ENCODE data around the gene TPRG1.

TPRG1 gene

GRCh38 chr3:189238071-189238470, 66.3 kb downstream of the TPRG1 start:
- DNase-seq (ENCODE audit: low read depth, low spot score): no peak
- ChIA-PET CTCF (interaction anchor here (0.7 to 1.3 kb wide), 2 partner anchors 8 to 724 kb away, joined by 3 read pairs; no protein-coding TSS in a partner anchor), POLR2A (no interaction called here)
- H3K4me3 ChIP-seq (ENCODE audit: low read depth, low read length): no peak overlapping the region
- no peak for TF ChIP-seq CTCF (IDR thresholded peaks at IDR 0.05; ENCODE audit: insufficient read depth, low read length, missing control alignments)

GRCh38 chr3:189239616-189240015, 67.8 kb downstream of the TPRG1 start:
- no peak for TF ChIP-seq CTCF (IDR thresholded peaks at IDR 0.05; ENCODE audit: insufficient read depth, low read length, missing control alignments)
- ChIA-PET CTCF (interaction anchor here (0.7 kb wide), 1 partner anchor 709 kb away, joined by 3 read pairs; no protein-coding TSS in a partner anchor), POLR2A (no interaction called here)
- H3K4me3 ChIP-seq (ENCODE audit: low read depth, low read length): no peak overlapping the region
- no peak for DNase-seq (ENCODE audit: low read depth, low spot score)

- no peak overlapping the region for H3K4me3 ChIP-seq (ENCODE audit: low read depth, low read length)
- ChIA-PET CTCF (no interaction called here), POLR2A (no interaction called here)
- no peak for DNase-seq (ENCODE audit: low read depth, low spot score)
- no peak for TF ChIP-seq CTCF (IDR thresholded peaks at IDR 0.05; ENCODE audit: insufficient read depth, low read length, missing control alignments)
Observed at GRCh38 chr3:189249987-189250386, 78.2 kb downstream of the TPRG1 start.

GRCh38 chr3:189258261-189258660, 86.5 kb downstream of the TPRG1 start:
- no peak for TF ChIP-seq CTCF (IDR thresholded peaks at IDR 0.05; ENCODE audit: insufficient read depth, low read length, missing control alignments)
- CTCF ChIA-PET: interaction anchor here (0.6 kb wide), 2 partner anchors 16 to 786 kb away, joined by 3 read pairs; no protein-coding TSS in a partner anchor
- H3K4me3 ChIP-seq (ENCODE audit: low read depth, low read length): no peak overlapping the region
- no peak for DNase-seq (ENCODE audit: low read depth, low spot score)
- POLR2A ChIA-PET: no interaction called here

GRCh38 chr3:189260556-189261493, 89.1 kb downstream of the TPRG1 start:
- no peak for TF ChIP-seq CTCF (IDR thresholded peaks at IDR 0.05; ENCODE audit: insufficient read depth, low read length, missing control alignments)
- no peak for DNase-seq (ENCODE audit: low read depth, low spot score)
- no peak overlapping the region for H3K4me3 ChIP-seq (ENCODE audit: low read depth, low read length)
- POLR2A ChIA-PET: interaction anchor here (0.6 kb wide), 1 partner anchor 16 kb away, joined by 3 read pairs; no protein-coding TSS in a partner anchor
- CTCF ChIA-PET: interaction anchor here (1.0 to 2.4 kb wide), 3 partner anchors 10 to 27 kb away, joined by 4 to 6 read pairs (median 5); no protein-coding TSS in a partner anchor

DNA sequence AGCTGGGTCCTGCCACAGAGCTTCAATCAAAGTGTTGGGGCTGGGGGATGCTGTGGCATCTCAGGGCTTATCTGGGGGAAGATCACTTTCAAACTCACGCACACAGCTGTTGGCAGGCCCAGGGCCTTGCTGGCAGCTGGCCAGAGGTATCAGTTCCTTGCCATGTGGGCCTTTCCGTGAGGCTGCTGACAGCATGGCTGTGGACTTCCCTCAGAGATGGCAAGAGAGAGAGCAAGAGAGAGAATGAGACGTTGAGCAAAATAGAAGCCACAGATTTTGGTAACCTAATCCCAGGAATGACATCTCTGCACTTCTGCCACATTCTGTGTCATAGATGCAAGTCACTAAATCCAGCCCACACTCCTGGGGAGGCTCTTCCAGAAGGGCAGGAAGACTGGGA, 91.0 kb downstream of the TPRG1 start:
- no peak for DNase-seq (ENCODE audit: low read depth, low spot score)
- H3K4me3 ChIP-seq (ENCODE audit: low read depth, low read length): no peak overlapping the region
- CTCF ChIA-PET: no interaction called here
- TF ChIP-seq CTCF (IDR thresholded peaks at IDR 0.05; ENCODE audit: insufficient read depth, low read length, missing control alignments): no peak
- POLR2A ChIA-PET: no interaction called here

Measured in AG04449 (cell line).